GM18519 (cell line): ENCODE data around the gene PSMD9.
"Not testable (repeated sequence)": the region's sequence is repeated elsewhere in the genome, so short reads cannot be mapped to it uniquely, and the experiment has no call there.

Experiments used
- ATAC-seq: cut with Tn5 transposase; IDR thresholded peaks from one replicate; pipeline ENCODE4 v1.9.1; 2021; ENCODE audit warnings: mild to moderate bottlenecking, moderate library complexity; ENCODE audit not compliant: unreplicated experiment, low FRiP score

Gene PSMD9, protein sequence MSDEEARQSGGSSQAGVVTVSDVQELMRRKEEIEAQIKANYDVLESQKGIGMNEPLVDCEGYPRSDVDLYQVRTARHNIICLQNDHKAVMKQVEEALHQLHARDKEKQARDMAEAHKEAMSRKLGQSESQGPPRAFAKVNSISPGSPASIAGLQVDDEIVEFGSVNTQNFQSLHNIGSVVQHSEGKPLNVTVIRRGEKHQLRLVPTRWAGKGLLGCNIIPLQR

DNA sequence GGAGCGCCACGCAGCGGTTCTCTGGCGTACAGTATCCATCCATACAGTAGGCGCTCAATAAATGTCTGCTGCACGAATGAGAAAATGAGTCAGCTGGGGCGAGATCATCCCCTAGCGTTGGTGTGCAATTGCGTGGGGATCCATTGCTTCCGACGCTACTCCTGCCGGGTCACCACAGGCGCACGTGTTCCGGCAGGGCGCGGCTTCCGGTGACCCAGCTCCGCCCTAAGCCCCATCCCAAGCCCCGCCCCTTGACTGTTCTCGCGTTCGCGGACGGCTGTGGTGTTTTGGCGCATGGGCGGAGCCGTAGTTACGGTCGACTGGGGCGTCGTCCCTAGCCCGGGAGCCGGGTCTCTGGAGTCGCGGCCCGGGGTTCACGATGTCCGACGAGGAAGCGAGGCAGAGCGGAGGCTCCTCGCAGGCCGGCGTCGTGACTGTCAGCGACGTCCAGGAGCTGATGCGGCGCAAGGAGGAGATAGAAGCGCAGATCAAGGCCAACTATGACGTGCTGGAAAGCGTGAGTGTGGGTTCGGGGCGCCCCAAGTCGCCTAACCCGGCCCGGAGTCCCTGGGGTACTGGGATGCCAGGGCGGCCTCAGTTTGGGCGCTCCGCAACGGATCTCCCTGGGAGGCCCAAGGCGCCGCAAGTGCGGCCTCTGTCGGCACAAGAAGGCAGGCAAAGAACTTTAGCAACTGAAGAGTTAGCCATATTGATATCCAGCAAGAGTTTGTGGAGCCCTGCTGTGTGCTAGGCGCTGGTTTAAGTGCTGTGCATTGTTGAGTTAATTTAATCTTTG is at the start of gene PSMD9:
TSS of gene PSMD9 (plus strand) at position 313 of the 796 bp plus-strand sequence. CDS start at position 380, 67 bp downstream.
- ATAC-seq = peak; percentile 66

DNA sequence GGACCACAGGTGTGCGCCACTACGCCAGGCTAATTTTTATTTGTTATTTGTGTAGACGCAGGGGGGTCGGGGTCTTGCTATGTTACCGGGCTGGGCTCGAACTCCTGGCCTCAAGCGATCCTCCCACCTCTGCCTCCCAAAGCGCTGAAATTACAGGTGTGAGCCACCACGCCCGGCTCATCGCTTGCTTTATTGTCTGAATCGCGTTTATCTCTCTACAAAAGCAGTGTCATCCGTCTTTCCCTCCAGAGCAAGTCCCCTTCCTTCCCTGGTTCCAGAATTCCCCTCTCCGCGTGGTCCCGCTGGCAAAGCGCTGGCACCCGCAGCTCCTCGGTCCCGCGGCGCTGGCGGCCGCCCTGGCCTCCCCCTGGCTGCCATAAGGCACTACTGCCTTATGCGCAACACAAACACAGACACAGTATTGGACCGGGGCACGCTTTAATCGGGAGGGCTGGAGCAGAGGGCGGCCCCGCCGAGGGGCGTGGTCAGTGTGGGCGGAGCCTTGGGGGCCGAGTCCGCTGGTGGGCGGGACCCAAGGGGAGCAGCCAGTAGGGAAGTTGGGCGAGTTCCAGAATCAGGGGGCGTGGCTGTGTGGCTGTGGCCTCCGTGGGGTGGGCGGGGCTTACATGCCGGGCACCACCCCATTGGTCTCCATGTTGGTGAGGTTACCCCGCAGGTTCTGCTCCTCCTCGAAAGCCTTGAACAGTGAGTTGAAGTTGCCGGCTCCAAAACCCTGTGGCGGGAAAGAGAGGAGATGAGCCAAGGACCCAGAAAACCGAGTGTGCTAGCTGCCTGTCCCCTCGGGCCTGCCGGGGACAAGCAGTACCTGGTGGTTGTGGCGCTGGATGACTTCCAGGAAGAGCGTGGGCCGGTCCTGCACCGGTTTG is 49.2 kb upstream of the PSMD9 start:
- ATAC-seq = peak; percentile 88

DNA sequence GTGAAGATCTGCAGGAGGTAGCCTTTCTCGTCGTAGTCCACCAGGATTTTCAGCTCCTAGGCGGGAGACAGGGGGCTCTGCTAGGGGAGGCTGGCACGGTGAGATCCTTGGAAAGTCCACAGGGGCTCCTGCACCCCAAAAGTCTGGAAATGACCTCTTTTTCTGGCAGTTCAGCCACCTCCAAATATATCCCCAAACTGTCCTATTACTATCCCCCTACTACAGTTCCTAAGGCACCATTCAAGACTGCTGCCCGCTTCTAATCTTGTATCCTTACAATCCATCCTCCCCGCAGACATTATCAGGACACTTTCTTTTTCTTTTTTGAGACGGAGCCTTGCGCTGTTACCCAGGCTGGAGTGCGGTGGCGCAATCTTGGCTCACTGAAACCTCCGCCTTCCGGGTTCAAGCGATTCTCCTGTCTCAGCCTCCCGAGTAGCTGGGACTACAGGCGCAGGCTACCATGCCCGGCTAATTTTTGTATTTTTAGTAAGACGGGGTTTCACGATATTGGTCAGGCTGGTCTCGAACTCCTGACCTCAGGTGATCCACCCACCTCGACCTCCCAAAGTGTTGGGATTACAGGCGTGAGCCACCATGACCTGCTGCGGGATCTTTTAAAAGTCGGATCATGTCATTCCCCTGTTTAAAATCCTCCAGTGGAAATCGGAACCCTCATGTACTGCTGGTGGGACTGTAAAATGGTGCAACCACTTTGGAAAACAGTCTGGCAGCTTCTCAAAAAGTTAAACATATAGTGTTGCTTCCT is 48.4 kb upstream of the PSMD9 start:
- no peak for ATAC-seq

DNA sequence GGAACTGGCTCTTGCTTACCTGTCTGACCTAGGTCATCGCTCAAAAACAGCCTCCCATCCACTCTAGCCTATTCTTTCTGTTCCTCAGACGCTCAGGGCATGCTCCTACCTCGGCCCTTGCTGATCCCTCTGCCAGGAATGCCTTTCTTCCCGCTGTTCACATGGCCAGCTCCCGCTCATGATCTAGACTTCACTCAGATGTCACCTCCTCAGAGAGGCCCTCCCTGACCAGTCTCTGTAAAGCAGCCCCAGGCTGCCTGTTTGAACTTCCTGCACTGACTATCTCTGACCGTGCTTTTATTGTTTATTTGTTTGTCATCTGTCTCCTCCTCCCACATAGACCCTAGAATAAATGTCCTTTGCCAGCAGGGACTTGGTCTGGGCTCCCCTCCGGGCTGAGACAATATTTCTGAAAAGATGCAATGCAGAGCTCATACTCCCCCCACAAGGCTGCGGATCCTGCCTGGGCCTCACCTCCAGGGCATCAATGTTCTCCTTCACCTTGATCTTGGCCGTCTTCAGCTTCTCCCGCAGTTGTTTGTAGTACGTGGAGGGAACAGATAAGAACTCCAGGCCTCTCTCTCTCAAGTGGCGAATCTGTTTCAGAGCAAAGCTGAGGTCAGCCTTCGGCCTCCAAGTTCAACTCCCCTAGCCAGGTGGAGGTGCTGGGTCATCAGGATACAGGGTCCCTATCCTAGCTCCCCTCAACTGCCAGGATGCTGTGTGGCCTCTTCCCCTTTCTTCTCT is 45.2 kb upstream of the PSMD9 start:
- no peak for ATAC-seq

DNA sequence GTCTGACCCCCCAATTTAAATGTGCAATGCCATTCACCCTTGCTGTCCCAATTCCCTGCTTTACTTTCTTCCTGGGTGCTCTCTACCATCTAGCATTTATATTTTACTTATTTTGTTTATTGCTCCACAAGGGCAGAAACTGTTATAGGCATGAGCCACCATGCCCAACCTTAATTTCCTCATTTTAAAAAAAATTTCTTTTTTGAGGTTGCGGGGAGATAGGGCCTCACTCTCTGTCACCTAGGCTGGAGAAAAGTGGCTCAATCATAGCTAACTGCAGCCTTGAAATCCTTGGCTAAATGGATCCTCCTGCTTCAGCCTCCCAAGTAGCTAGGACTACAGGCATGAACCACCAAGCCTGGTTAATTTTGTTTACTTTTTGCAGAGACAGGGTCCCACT is 42.9 kb upstream of the PSMD9 start:
- no peak for ATAC-seq

DNA sequence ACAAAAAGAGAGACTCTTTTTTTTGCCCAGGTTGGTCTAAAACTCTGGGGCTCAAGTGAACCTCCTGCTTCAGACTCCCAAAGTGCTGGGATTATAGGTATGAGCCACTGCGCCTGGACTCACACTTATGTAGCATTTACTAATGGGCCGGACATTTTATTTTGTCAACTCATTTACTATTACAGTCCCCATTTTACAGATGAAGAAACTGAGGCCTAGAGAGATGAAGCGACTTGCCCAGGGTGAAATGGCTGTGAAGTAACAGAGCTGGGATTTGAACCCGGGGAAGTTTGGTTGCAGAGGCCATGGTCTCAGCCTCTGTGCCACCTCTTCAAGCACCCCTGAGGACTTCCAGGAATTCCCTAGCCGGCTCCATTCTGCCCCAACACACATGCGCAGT is 39.4 kb upstream of the PSMD9 start:
- ATAC-seq = no peak

DNA sequence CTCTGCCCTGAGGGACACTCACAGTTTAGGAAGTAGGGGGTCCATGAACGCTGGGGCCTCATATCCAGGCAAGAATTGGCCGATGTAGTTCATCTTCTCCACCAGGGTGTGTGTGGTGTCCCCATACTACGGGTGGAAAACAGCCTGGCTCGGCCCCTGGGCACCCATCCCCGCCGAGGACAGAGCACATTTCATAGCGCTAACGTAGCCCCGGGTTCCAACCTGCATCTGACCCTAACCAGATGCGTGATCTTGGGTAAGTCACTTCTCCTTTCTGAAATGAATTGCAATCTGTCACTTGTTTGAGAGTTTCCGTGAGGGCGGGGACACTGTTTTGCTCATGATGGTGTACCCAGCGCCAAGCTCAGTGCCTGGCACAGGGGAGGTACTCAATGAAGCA is 38.9 kb upstream of the PSMD9 start:
- ATAC-seq = no peak

DNA sequence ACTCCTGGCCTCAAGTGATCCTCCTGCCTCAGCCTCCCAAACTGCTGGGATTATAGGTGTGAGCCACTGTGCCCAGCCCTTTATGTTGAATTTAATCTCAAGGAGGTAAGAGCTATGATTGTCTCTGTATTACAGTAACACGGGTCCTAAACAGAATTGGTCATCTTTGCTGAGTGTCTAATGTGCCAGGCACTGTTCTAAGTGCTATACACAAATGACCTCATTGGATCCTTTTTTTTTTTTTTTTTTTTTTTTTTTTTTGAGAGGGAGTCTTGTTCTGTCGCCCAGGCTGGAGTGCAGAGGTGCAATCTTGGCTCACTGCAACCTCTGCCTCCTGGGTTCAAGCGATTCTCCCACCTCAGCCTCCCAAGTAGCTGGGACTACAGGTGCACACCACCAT is 36.2 kb upstream of the PSMD9 start:
- ATAC-seq = not testable (repeated sequence)

DNA sequence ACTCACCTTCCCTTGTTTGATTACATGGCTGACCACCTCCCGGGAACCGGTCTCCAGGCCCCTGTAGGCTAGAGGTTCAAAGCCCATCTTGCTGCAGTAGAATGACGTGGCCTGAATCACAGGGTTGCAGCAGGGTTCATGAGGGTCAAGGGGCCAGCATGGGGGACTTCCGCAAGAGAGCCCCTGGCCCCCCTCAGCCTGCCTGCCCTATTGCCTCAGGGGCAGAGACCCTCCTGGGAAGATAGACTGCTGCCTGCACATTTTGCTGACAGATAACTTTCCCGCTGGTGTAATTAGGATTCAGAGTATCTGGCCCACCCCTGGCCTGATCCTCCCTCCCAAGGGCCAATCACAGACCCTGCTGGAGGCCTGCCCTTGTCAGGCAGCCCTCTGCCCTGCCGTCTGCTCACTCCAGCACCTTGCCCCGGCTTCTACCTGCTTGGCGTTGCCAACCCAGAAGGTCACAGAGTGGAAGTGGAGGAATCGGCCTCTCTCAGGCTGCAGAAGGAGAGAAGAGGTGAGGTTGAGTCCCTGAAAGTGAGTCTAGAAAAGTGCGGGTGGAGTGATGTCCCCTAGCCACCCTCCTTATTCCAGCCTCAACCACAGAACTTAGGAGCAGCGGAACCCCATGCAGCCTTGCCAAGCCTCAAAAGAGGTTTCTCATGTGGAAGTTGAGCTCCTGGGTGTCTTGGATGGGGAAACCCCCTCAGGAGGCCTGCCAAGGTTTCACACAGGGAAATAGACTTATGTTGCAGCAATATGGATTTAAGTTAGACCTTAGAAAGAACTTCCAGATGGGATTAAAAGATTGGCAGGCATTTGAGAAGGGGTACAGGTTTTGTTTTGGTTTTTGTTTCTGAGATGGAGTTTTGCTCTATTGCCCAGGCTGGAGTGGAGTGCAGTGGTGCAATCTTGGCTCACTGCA is 31.0 kb upstream of the PSMD9 start:
- ATAC-seq = no peak

DNA sequence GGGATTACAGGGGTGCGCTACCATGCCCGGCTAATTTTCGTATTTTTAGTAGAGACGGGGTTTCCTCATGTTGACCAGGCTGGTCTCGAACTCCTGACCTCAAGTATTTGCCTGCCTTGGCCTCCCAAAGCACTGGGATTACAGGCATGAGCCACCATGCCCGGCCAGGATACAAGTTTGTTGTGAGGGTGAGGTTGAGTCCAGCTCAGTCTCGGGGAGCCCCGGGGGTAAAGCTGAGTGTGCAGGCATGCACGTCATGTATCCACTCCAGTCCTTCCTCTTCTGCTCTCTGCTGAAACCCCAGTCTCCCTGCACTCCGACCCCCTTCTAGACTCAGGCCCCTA is 30.3 kb upstream of the PSMD9 start:
- no peak for ATAC-seq

DNA sequence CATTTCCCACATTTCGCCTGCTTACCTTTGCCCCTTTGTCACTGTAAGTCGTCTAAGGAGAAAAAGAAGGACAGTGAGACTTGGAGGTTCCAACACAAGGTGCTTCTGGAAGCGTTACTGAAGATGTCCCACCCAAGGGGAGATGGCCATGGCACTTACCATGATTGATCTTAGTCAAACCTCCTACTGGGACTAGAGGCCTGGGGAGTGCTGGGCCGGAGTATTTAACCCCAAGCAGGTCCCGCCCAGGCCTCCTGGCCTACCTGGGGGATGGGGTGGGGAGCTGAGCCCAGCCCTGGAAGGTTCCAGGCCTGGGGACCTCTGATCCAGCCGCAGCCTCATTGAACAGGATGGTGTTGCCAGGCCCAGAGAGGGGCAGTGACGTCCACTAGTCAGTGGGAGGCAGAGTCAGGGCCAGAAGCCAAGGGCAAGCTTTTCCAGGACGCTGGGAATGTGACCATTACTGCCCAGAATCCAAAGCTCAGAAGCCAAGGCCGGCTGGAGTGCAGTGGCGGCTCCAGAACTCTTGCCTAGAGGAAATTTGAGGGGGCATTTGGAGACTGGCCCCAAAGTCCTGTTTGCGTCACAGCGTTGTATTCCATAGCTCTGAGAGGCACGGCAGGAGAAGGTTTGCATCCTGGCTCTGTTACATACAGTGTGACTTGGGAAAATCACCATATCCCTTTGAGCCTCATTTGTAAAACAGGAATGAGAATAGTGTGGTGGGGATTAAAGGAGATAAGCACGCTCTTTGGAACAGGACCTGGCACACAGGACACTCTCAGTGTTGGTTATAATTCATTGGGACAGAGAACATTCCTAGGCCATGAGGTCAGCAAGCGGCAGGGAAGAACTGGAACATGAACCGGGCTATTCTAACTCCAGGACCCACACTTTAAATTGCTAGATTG is 29.7 kb upstream of the PSMD9 start, which contains the start of gene HPD:
TSS of gene HPD (minus strand) at position 198 of the 911 bp plus-strand sequence. CDS start at position 162, 36 bp downstream.
- ATAC-seq = no peak

DNA sequence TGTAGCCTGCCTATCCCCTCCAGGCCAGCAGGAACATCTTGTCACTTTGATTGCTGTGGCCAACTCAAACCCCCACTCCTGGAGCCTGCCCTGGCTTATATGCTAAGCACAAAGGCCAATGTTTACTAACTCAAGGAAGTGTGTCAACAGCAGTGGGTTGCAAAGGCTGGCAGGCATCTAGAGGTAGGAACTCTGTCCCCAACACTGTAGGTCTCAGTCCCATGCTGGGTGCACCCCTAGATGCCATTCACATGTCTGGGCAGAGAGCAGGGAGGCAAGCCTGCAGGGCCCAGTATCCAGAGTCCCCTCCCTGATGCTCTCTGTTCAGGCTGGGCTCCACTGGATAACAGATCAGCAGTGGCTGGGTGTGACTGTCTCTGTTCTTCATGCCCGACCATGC is 28.3 kb upstream of the PSMD9 start:
- no peak for ATAC-seq

DNA sequence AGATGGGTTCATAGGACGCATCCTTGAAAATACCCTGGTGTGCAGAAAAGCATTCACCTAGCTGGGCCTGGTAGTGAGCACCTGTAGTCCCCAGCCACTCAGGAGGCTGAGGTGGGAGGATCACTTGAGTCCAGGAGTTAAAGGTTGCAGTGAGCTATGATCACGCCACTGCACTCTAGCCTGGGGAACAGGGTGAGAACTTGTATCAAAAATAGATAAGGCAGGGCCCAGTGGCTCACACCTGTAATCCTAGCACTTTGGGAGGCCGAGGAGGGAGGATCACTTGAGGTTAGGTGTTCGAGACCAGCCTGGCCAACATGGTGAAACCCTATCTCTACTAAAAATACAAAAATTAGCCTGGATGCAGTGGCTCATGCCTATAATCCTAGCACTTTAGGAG is 27.9 kb upstream of the PSMD9 start:
- ATAC-seq = not testable (repeated sequence)

DNA sequence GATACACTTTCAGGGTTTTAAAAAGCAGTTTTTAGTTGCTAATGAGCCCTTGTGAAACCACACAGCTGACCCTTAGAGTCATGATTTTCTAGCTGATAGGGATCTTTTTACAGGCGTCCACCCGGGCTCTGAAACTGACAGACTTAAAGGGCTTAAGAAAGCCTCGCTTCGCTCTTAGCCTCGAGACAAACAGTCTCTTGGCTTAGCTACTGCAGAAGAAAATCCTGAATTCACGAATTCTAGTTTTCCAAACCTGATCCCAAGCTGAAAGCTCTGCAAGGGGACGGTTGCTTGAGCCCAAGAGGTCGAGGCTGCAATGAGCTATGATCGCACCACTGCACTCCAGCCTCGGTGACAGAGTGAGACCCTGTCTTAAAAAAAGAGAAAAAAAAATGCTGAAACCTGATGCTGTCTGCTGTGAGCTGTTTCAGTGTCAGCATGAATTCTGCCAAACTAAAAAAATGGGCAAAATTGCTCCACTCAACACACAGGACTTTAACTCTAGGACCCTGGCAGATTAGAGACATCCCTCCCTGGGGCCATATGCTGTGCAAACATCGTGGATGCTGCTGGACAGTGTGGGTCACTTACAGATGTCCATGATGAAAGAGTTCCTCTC is 26.8 kb upstream of the PSMD9 start:
- no peak for ATAC-seq

DNA sequence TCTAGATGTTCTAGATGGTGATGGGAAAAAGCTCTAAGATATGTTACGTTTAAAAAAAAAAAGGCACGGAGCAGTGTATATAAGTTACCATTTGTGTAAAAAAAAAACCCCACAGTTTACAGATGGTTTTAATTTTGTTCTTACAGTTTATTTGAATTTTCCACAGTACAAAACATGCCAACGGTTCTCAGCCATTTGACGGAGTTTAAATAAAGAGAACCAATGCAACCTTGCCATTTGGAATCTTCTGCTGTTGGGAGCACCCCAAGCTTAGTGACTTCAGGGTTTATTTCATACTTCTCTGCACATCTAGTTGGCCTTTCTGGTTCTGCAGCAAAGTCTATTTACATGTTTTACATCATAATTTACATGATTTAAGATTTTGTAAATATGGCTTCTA is 22.3 kb upstream of the PSMD9 start:
- no peak for ATAC-seq

DNA sequence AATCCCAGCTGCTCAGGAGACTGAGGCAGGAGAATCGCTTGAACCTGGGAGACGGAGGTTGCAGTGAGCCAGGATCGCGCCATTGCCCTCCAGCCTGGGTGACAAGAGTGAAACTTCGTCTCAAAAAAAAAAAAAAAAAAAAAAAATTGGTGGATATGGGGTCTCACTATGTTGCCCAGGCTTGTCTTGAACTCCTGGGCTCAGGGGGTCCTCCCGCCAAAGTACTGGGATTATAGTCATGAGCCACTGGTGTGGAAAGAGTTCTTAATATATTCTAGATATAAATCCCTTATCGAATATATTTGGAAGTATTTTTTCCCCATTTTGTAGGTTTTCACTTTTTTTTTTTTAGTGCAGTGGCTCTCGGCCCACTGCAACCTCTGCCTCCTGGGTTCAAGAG is 19.4 kb upstream of the PSMD9 start:
- ATAC-seq = not testable (repeated sequence)

DNA sequence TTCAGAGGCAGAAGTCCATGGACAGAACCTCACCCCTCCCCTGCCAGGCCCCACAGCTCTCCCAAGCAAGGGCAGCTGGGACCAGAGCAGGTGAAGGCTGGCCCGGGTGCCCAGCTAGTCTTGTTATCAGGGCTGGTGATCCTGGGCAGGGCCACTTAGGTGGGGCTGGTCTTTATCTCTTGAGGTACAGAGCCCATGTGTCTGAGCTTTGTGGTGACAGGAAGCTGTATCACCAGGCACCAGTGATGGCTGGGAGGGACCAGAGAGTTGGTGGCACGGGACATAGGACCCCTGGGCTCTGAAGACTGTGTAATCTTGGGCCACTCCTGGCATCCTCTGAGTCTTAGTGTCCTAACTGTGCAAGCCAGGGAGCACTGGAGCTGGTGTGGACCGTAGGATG is 17.1 kb upstream of the PSMD9 start:
- no peak for ATAC-seq
